DND-41 (cell line): ENCODE data around the gene GUCY1A1.

Experiments used
- EZH2 ChIP-seq: IDR thresholded peaks from 3 replicates; pipeline ENCODE4 v1.6.1; 2012; ENCODE audit warnings: borderline replicate concordance, low read depth, mild to moderate bottlenecking, moderate library complexity, low read length, inconsistent platforms; ENCODE audit not compliant: severe bottlenecking
- TF ChIP-seq, protein P1 (sequence below): IDR thresholded peaks from 2 replicates; pipeline ENCODE4 v1.5.1; 2012; ENCODE audit warnings: borderline replicate concordance, low read length, moderate library complexity, mild to moderate bottlenecking; ENCODE audit not compliant: poor library complexity, severe bottlenecking; ENCODE audit errors: extremely low read depth

DNA sequence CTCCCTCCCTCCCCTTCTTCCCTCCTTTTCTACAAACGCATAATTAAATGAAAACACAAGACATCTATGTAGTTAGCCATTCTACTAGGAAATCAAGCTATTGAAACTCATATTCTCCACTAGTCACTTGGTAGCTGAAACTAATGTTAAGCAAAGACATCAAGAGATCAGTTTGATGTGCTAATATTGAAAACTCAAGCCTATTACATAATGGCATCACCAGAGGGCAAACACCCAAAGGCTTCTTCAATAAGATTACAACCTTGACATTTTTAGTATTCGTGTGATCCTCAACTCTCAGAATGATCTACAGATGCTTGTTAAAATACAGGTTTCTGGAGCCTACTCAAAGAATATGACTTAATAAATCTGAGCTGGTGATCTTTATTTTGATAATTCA, 6.2 kb upstream of the GUCY1A1 start:
- no peak for TF ChIP-seq EZH2
- TF ChIP-seq, protein P1, sequence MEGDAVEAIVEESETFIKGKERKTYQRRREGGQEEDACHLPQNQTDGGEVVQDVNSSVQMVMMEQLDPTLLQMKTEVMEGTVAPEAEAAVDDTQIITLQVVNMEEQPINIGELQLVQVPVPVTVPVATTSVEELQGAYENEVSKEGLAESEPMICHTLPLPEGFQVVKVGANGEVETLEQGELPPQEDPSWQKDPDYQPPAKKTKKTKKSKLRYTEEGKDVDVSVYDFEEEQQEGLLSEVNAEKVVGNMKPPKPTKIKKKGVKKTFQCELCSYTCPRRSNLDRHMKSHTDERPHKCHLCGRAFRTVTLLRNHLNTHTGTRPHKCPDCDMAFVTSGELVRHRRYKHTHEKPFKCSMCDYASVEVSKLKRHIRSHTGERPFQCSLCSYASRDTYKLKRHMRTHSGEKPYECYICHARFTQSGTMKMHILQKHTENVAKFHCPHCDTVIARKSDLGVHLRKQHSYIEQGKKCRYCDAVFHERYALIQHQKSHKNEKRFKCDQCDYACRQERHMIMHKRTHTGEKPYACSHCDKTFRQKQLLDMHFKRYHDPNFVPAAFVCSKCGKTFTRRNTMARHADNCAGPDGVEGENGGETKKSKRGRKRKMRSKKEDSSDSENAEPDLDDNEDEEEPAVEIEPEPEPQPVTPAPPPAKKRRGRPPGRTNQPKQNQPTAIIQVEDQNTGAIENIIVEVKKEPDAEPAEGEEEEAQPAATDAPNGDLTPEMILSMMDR, result no peak
